Parathyroid adenoma (tissue), 2 donors: Measurements from ENCODE around the gene MAB21L3.

Experiments used
- H2AFZ ChIP-seq: fragments of 300-600 bp; sonication (generic); one replicate; pipeline ENCODE4 v1.7.0; 2017; ENCODE audit warnings: antibody characterized with exemption, mild to moderate bottlenecking
- H3K27ac ChIP-seq: fragments of 300-600 bp; sonication (generic); one replicate; pipeline ENCODE4 v1.7.0; 2017
- H3K27me3 ChIP-seq: fragments of 300-600 bp; sonication (generic); one replicate; pipeline ENCODE4 v1.7.0; 2017; ENCODE audit warnings: low read length; ENCODE audit not compliant: control insufficient read depth, insufficient read depth
- H3K36me3 ChIP-seq: fragments of 300-600 bp; sonication (generic); one replicate; pipeline ENCODE4 v1.7.0; 2017; ENCODE audit warnings: low read length; ENCODE audit not compliant: control insufficient read depth, insufficient read depth
- H3K4me1 ChIP-seq: fragments of 300-600 bp; sonication (generic); one replicate; pipeline ENCODE4 v1.7.0; 2017; ENCODE audit warnings: control low read depth
- H3K4me2 ChIP-seq: fragments of 300-600 bp; sonication (generic); one replicate; pipeline ENCODE4 v1.7.0; 2017; ENCODE audit warnings: low read length
- H3K4me3 ChIP-seq: fragments of 300-600 bp; sonication (generic); one replicate; pipeline ENCODE4 v1.7.0; 2017; ENCODE audit warnings: low read depth, low read length
- H3K79me2 ChIP-seq: fragments of 300-600 bp; sonication (generic); one replicate; pipeline ENCODE4 v1.7.0; 2017; ENCODE audit warnings: control low read depth
- H3K9ac ChIP-seq: fragments of 300-600 bp; sonication (generic); one replicate; pipeline ENCODE4 v1.7.0; 2017; ENCODE audit warnings: mild to moderate bottlenecking
- H3K9me3 ChIP-seq: fragments of 300-600 bp; sonication (generic); one replicate; pipeline ENCODE4 v1.7.0; 2017; ENCODE audit warnings: low read length; ENCODE audit not compliant: control insufficient read depth
- TF ChIP-seq, protein P1 (sequence below): fragments of 300-600 bp; sonication (generic); IDR thresholded peaks from one replicate; pipeline ENCODE4 v1.7.0; 2017; ENCODE audit warnings: antibody characterized with exemption, mild to moderate bottlenecking
- donor health status: primary hyperparathyroidism.

Gene MAB21L3

GRCh38 chr1:116067566-116067890 is 43.7 kb upstream of the MAB21L3 start:
- H3K27me3 ChIP-seq = no peaks in the 10 kb centered on the region
- no peaks in the 10 kb centered on the region for H3K9me3 ChIP-seq
- TF ChIP-seq, protein P1, sequence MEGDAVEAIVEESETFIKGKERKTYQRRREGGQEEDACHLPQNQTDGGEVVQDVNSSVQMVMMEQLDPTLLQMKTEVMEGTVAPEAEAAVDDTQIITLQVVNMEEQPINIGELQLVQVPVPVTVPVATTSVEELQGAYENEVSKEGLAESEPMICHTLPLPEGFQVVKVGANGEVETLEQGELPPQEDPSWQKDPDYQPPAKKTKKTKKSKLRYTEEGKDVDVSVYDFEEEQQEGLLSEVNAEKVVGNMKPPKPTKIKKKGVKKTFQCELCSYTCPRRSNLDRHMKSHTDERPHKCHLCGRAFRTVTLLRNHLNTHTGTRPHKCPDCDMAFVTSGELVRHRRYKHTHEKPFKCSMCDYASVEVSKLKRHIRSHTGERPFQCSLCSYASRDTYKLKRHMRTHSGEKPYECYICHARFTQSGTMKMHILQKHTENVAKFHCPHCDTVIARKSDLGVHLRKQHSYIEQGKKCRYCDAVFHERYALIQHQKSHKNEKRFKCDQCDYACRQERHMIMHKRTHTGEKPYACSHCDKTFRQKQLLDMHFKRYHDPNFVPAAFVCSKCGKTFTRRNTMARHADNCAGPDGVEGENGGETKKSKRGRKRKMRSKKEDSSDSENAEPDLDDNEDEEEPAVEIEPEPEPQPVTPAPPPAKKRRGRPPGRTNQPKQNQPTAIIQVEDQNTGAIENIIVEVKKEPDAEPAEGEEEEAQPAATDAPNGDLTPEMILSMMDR = no peak
- H3K4me3 ChIP-seq = no peak overlapping the region
- H2AFZ ChIP-seq = no peak overlapping the region
- H3K36me3 ChIP-seq = no peaks in the 10 kb centered on the region
- no peaks in the 10 kb centered on the region for H3K4me1 ChIP-seq
- no peak overlapping the region for H3K27ac ChIP-seq
- H3K79me2 ChIP-seq = no peaks in the 10 kb centered on the region
- H3K4me2 ChIP-seq = no peak overlapping the region
- no peak overlapping the region for H3K9ac ChIP-seq

- H3K36me3 ChIP-seq = no peaks in the 10 kb centered on the region
- H3K4me3 ChIP-seq = no peak overlapping the region
- no peaks in the 10 kb centered on the region for H3K9me3 ChIP-seq
- no peaks in the 10 kb centered on the region for H3K4me1 ChIP-seq
- H2AFZ ChIP-seq = no peak overlapping the region
- no peak overlapping the region for H3K27ac ChIP-seq
- no peaks in the 10 kb centered on the region for H3K79me2 ChIP-seq
- H3K4me2 ChIP-seq = no peak overlapping the region
- TF ChIP-seq, protein P1 = no peak
- H3K9ac ChIP-seq = no peak overlapping the region
- no peaks in the 10 kb centered on the region for H3K27me3 ChIP-seq
Measured at GRCh38 chr1:116075575-116075974, 35.6 kb upstream of the MAB21L3 start.

DNA sequence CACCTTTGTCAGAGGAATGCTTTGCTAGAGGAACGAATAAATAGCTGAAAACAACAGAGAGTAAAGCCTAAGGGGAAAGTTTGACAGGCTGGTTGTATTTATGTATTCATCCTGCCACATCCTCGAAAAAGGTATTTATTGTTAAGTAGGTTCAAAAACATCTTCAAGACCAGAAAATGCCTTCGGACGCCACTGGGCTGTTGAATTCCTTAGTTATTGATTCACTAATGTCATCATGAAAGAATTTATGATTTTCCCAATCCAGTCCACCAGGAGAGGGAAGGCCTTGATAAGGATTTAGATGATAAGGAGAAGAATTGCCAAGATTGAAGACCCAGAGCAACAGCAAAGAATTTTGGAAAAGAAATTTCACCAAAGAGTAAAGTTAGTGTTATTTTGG is 35.2 kb upstream of the MAB21L3 start:
- no peak overlapping the region for H3K4me2 ChIP-seq
- no peaks in the 10 kb centered on the region for H3K27me3 ChIP-seq
- no peaks in the 10 kb centered on the region for H3K9me3 ChIP-seq
- no peak overlapping the region for H3K9ac ChIP-seq
- no peaks in the 10 kb centered on the region for H3K36me3 ChIP-seq
- TF ChIP-seq, protein P1 = no peak
- H3K4me3 ChIP-seq = no peak overlapping the region
- no peaks in the 10 kb centered on the region for H3K79me2 ChIP-seq
- no peaks in the 10 kb centered on the region for H3K4me1 ChIP-seq
- no peak overlapping the region for H2AFZ ChIP-seq
- no peak overlapping the region for H3K27ac ChIP-seq

- Histone ChIP-seq H3K36me3 (no peaks in the 10 kb centered on the region), H3K79me2 (no peaks in the 10 kb centered on the region), H2AFZ (no peak overlapping the region), H3K4me3 (no peak overlapping the region), H3K4me1 (no peaks in the 10 kb centered on the region), H3K27ac (no peak overlapping the region), H3K4me2 (no peak overlapping the region), H3K27me3 (no peaks in the 10 kb centered on the region), H3K9ac (no peak overlapping the region), H3K9me3 (no peaks in the 10 kb centered on the region)
- TF ChIP-seq, protein P1 = no peak
Measured at GRCh38 chr1:116076831-116077230, 34.4 kb upstream of the MAB21L3 start.

- no peaks in the 10 kb centered on the region for H3K9me3 ChIP-seq
- no peak overlapping the region for H2AFZ ChIP-seq
- no peak overlapping the region for H3K9ac ChIP-seq
- TF ChIP-seq, protein P1 = no peak
- H3K27ac ChIP-seq = no peak overlapping the region
- H3K79me2 ChIP-seq = no peaks in the 10 kb centered on the region
- H3K36me3 ChIP-seq = no peaks in the 10 kb centered on the region
- H3K27me3 ChIP-seq = no peaks in the 10 kb centered on the region
- no peak overlapping the region for H3K4me2 ChIP-seq
- H3K4me1 ChIP-seq = no peaks in the 10 kb centered on the region
- no peak overlapping the region for H3K4me3 ChIP-seq
Measured at GRCh38 chr1:116078699-116079223, 32.4 kb upstream of the MAB21L3 start.
